ENCODE data around the gene ZNF530. TPM values are rescaled to one million over a fixed set of nuclear protein-coding genes. Genes with fewer than 3 reads are reported as not detected.
A peak's percentile ranks its signal among the peaks of the same experiment; 100 is the strongest.

ZNF530 gene
- total RNA-seq, 2 experiments from 2014 or later, result 14.0 to 14.2 TPM

GRCh38 chr19:57632987-57633831 is 33.5 kb downstream of the ZNF530 start, which contains the start of gene ZNF211:
Gene ZNF211 (plus strand): TSS chr19:57633168. CDS start chr19:57633347, 179 bp downstream.
- no peaks in the 10 kb centered on the region for H3K27me3 Mint-ChIP-seq
- peaks cover 49% of the 10 kb centered on the region for H3K36me3 Mint-ChIP-seq
- DNase-seq, result peak; percentile 87
- peaks cover 25% of the 10 kb centered on the region for H3K9me3 Mint-ChIP-seq
- POLR2A ChIA-PET, result interaction anchor here (0.6 to 2.0 kb wide), 11 partner anchors 19 to 426 kb away, joined by 3 to 12 read pairs (median 4); partner anchors contain the start of genes ZNF134, ZNF135, ZNF416 and ZNF551
- peak within 1 kb of the TSS; percentile 89 for H3K27ac Mint-ChIP-seq
- H3K4me1 Mint-ChIP-seq, result peaks cover 19% of the 10 kb centered on the region
- ATAC-seq (ENCODE audit: low read depth), result peak; percentile 98
- peak within 1 kb of the TSS; percentile 96 for H3K4me3 Mint-ChIP-seq

- POLR2A ChIA-PET, result interaction anchor here (1.3 to 2.0 kb wide), 7 partner anchors 20 to 134 kb away, joined by 3 to 12 read pairs (median 4); partner anchors contain the start of genes ZNF134, ZNF416, ZNF551 and ZNF773
Observed at GRCh38 chr19:57633832-57634131, 34.1 kb downstream of the ZNF530 start.

GRCh38 chr19:57637379-57637778 is 37.7 kb downstream of the ZNF530 start:
- DNase-seq, result no peak
- ATAC-seq (ENCODE audit: low read depth), result no peak
- POLR2A ChIA-PET, result no interaction called here

More at GRCh38 chr19:57633832-57634131, 34.1 kb downstream of the ZNF530 start:
- ATAC-seq (ENCODE audit: low read depth) (no peak), DNase-seq (no peak)
- H3K27me3 Mint-ChIP-seq, result no peaks in the 10 kb centered on the region
- peak overlapping the region; percentile 96 for H3K4me3 Mint-ChIP-seq
- H3K36me3 Mint-ChIP-seq, result peaks cover 53% of the 10 kb centered on the region
- H3K4me1 Mint-ChIP-seq, result peaks cover 19% of the 10 kb centered on the region
- peak overlapping the region; percentile 89 for H3K27ac Mint-ChIP-seq
- H3K9me3 Mint-ChIP-seq, result peaks cover 30% of the 10 kb centered on the region

GRCh38 chr19:57641715-57642234 is 42.1 kb downstream of the ZNF530 start:
- Mint-ChIP-seq H3K4me3 (no peak overlapping the region), H3K27ac (no peak overlapping the region), H3K27me3 (no peaks in the 10 kb centered on the region), H3K9me3 (peaks cover 43% of the 10 kb centered on the region), H3K36me3 (peaks cover 74% of the 10 kb centered on the region), H3K4me1 (no peaks in the 10 kb centered on the region)
- ATAC-seq (ENCODE audit: low read depth) (no peak), DNase-seq (no peak)
- POLR2A ChIA-PET, result no interaction called here

More at GRCh38 chr19:57637379-57637778, 37.7 kb downstream of the ZNF530 start:
- no peak overlapping the region for H3K27ac Mint-ChIP-seq
- peaks cover 38% of the 10 kb centered on the region for H3K9me3 Mint-ChIP-seq
- H3K4me1 Mint-ChIP-seq, result peaks cover 19% of the 10 kb centered on the region
- peaks cover 76% of the 10 kb centered on the region for H3K36me3 Mint-ChIP-seq
- no peak overlapping the region for H3K4me3 Mint-ChIP-seq
- no peaks in the 10 kb centered on the region for H3K27me3 Mint-ChIP-seq

GRCh38 chr19:57642396-57643046 is 42.8 kb downstream of the ZNF530 start:
- Mint-ChIP-seq H3K4me1 (no peaks in the 10 kb centered on the region), H3K4me3 (no peak overlapping the region), H3K36me3 (peaks cover 66% of the 10 kb centered on the region), H3K27me3 (no peaks in the 10 kb centered on the region), H3K27ac (no peak overlapping the region), H3K9me3 (peaks cover 39% of the 10 kb centered on the region)
- no peak for DNase-seq
- POLR2A ChIA-PET, result no interaction called here
- ATAC-seq (ENCODE audit: low read depth), result no peak

- ATAC-seq (ENCODE audit: low read depth), result no peak
- H3K27me3 Mint-ChIP-seq, result no peaks in the 10 kb centered on the region
- no peaks in the 10 kb centered on the region for H3K4me1 Mint-ChIP-seq
- no peak overlapping the region for H3K27ac Mint-ChIP-seq
- POLR2A ChIA-PET, result interaction anchor here (0.6 kb wide), 1 partner anchor 112 kb away, joined by 3 read pairs; no protein-coding TSS in a partner anchor
- peaks cover 55% of the 10 kb centered on the region for H3K36me3 Mint-ChIP-seq
- peaks cover 36% of the 10 kb centered on the region for H3K9me3 Mint-ChIP-seq
- no peak for DNase-seq
- H3K4me3 Mint-ChIP-seq, result no peak overlapping the region
Observed at GRCh38 chr19:57643734-57644133, 44.0 kb downstream of the ZNF530 start.

GRCh38 chr19:57648331-57649003 is 48.8 kb downstream of the ZNF530 start:
- no peak overlapping the region for H3K4me3 Mint-ChIP-seq
- H3K9me3 Mint-ChIP-seq, result peaks cover 38% of the 10 kb centered on the region

GRCh38 chr19:57651654-57651996 is 51.9 kb downstream of the ZNF530 start:
- ATAC-seq (ENCODE audit: low read depth) (no peak), DNase-seq (no peak)
- Mint-ChIP-seq H3K27me3 (peaks cover 4% of the 10 kb centered on the region), H3K4me3 (no peak overlapping the region), H3K36me3 (peaks cover 12% of the 10 kb centered on the region), H3K9me3 (peaks cover 50% of the 10 kb centered on the region), H3K27ac (peak overlapping the region; percentile 43), H3K4me1 (peaks cover 11% of the 10 kb centered on the region)
- POLR2A ChIA-PET, result no interaction called here

More at GRCh38 chr19:57648331-57649003, 48.8 kb downstream of the ZNF530 start:
- Mint-ChIP-seq H3K27ac (no peak overlapping the region), H3K27me3 (no peaks in the 10 kb centered on the region), H3K4me1 (peaks cover 7% of the 10 kb centered on the region), H3K36me3 (peaks cover 17% of the 10 kb centered on the region)
- no peak for DNase-seq
- no peak for ATAC-seq (ENCODE audit: low read depth)
- POLR2A ChIA-PET, result no interaction called here

GRCh38 chr19:57653689-57654088 is 54.0 kb downstream of the ZNF530 start:
- H3K4me1 Mint-ChIP-seq, result peaks cover 11% of the 10 kb centered on the region
- H3K36me3 Mint-ChIP-seq, result peaks cover 12% of the 10 kb centered on the region
- no peak overlapping the region for H3K27ac Mint-ChIP-seq
- no peak overlapping the region for H3K4me3 Mint-ChIP-seq
- DNase-seq (no peak), ATAC-seq (ENCODE audit: low read depth) (no peak)
- H3K9me3 Mint-ChIP-seq, result peaks cover 49% of the 10 kb centered on the region
- peaks cover 4% of the 10 kb centered on the region for H3K27me3 Mint-ChIP-seq
- POLR2A ChIA-PET, result no interaction called here

GRCh38 chr19:57655443-57655842 is 55.8 kb downstream of the ZNF530 start:
- Mint-ChIP-seq H3K36me3 (peaks cover 12% of the 10 kb centered on the region), H3K27ac (no peak overlapping the region), H3K27me3 (peaks cover 8% of the 10 kb centered on the region), H3K4me3 (no peak overlapping the region), H3K4me1 (peaks cover 11% of the 10 kb centered on the region), H3K9me3 (peaks cover 40% of the 10 kb centered on the region)
- DNase-seq (no peak), ATAC-seq (ENCODE audit: low read depth) (no peak)
- POLR2A ChIA-PET, result no interaction called here

GRCh38 chr19:57656346-57656745 is 56.7 kb downstream of the ZNF530 start:
- peaks cover 11% of the 10 kb centered on the region for H3K36me3 Mint-ChIP-seq
- ATAC-seq (ENCODE audit: low read depth), result no peak
- H3K9me3 Mint-ChIP-seq, result peaks cover 40% of the 10 kb centered on the region
- DNase-seq, result no peak
- peak overlapping the region; percentile 8 for H3K27ac Mint-ChIP-seq
- POLR2A ChIA-PET, result no interaction called here
- H3K4me1 Mint-ChIP-seq, result peaks cover 9% of the 10 kb centered on the region
- H3K4me3 Mint-ChIP-seq, result no peak overlapping the region
- peaks cover 11% of the 10 kb centered on the region for H3K27me3 Mint-ChIP-seq

Measured in activated naive CD8-positive, alpha-beta T cell treated with anti-CD3 and anti-CD28 coated beads, Interleukin-2, amount 10 ng/mL, durations not matched to agents 7 days and 5 days (primary cell).